ENCODE measurements around the gene GP5. TPM values are rescaled to one million over a fixed set of nuclear protein-coding genes. Genes with fewer than 3 reads are reported as not detected.

GP5 gene
- total RNA-seq, 1 donor from 2014 or later, result 0.11 TPM

GRCh38 chr3:194365526-194365925, 33.5 kb downstream of the GP5 start:
- Histone ChIP-seq H3K4me3 (no peak overlapping the region), H3K4me1 (no peaks in the 10 kb centered on the region), H3K27me3 (no peaks in the 10 kb centered on the region), H3K27ac (no peak overlapping the region), H3K9me3 (no peaks in the 10 kb centered on the region), H3K36me3 (no peaks in the 10 kb centered on the region)
- intact Hi-C loops (cut with DNase I), result no loop called here
- no peak for DNase-seq (ENCODE audit: low spot score in 2 of 2)
- TF ChIP-seq CTCF (IDR thresholded peaks at IDR 0.05), result no peak

- intact Hi-C loops (cut with DNase I), result no loop called here
- Histone ChIP-seq H3K4me3 (no peak overlapping the region), H3K27ac (no peak overlapping the region), H3K36me3 (no peaks in the 10 kb centered on the region), H3K27me3 (no peaks in the 10 kb centered on the region), H3K4me1 (no peaks in the 10 kb centered on the region), H3K9me3 (no peaks in the 10 kb centered on the region)
- no peak for DNase-seq (ENCODE audit: low spot score in 2 of 2)
- no peak for TF ChIP-seq CTCF (IDR thresholded peaks at IDR 0.05)
These were observed 34.2 kb downstream of the GP5 start for GRCh38 chr3:194364652-194365434.

- intact Hi-C loops (cut with DNase I), result no loop called here
- H3K4me1 ChIP-seq, result no peaks in the 10 kb centered on the region
- no peak overlapping the region for H3K4me3 ChIP-seq
- no peak overlapping the region for H3K27ac ChIP-seq
- H3K9me3 ChIP-seq, result no peaks in the 10 kb centered on the region
- DNase-seq (ENCODE audit: low spot score in 2 of 2), result no peak
- H3K36me3 ChIP-seq, result no peaks in the 10 kb centered on the region
- TF ChIP-seq CTCF (IDR thresholded peaks at IDR 0.05), result no peak
- H3K27me3 ChIP-seq, result no peaks in the 10 kb centered on the region
These were observed 34.8 kb downstream of the GP5 start for GRCh38 chr3:194364314-194364651.

GRCh38 chr3:194360568-194360967, 38.5 kb downstream of the GP5 start:
- H3K4me3 ChIP-seq, result no peak overlapping the region
- intact Hi-C loops (cut with DNase I), result no loop called here
- no peak overlapping the region for H3K27ac ChIP-seq

GRCh38 chr3:194357681-194358080, 41.4 kb downstream of the GP5 start:
- intact Hi-C loops (cut with DNase I), result no loop called here
- no peak for TF ChIP-seq CTCF (IDR thresholded peaks at IDR 0.05)

More at GRCh38 chr3:194360568-194360967, 38.5 kb downstream of the GP5 start:
- H3K27me3 ChIP-seq, result no peaks in the 10 kb centered on the region
- H3K4me1 ChIP-seq, result no peaks in the 10 kb centered on the region
- H3K9me3 ChIP-seq, result no peaks in the 10 kb centered on the region
- H3K36me3 ChIP-seq, result no peaks in the 10 kb centered on the region
- no peak for DNase-seq (ENCODE audit: low spot score in 2 of 2)
- no peak for TF ChIP-seq CTCF (IDR thresholded peaks at IDR 0.05)

More at GRCh38 chr3:194357681-194358080, 41.4 kb downstream of the GP5 start:
- no peaks in the 10 kb centered on the region for H3K36me3 ChIP-seq
- no peak for DNase-seq (ENCODE audit: low spot score in 2 of 2)
- H3K9me3 ChIP-seq, result no peaks in the 10 kb centered on the region
- no peaks in the 10 kb centered on the region for H3K27me3 ChIP-seq
- no peaks in the 10 kb centered on the region for H3K4me1 ChIP-seq
- no peak overlapping the region for H3K4me3 ChIP-seq
- no peak overlapping the region for H3K27ac ChIP-seq

All from ascending aorta (tissue), 2 donors.